ENCODE measurements around the gene MCTP1.

MCTP1 gene

GRCh38 chr5:95284572-95285408 lies at the start of gene MCTP1:
Gene MCTP1 (minus strand): TSS chr5:95285094.
- DNase-seq, result no peak

- DNase-seq, result no peak
Measured at GRCh38 chr5:95332158-95332557, 47.3 kb upstream of the MCTP1 start.

- no peak for DNase-seq
Measured at GRCh38 chr5:95331358-95331757, 46.5 kb upstream of the MCTP1 start.

- no peak for DNase-seq
Measured at GRCh38 chr5:95327211-95327610, 42.3 kb upstream of the MCTP1 start.

GRCh38 chr5:95317687-95318086 lies 32.8 kb upstream of the MCTP1 start:
- DNase-seq, result no peak

- no peak for DNase-seq
Measured at GRCh38 chr5:95317085-95317484, 32.2 kb upstream of the MCTP1 start.

GRCh38 chr5:95304711-95305110 lies 19.8 kb upstream of the MCTP1 start:
- no peak for DNase-seq

- no peak for DNase-seq
Measured at GRCh38 chr5:95298651-95299050, 13.8 kb upstream of the MCTP1 start.

- no peak for DNase-seq
Measured at GRCh38 chr5:95296291-95296690, 11.4 kb upstream of the MCTP1 start.

- DNase-seq, result no peak
Measured at GRCh38 chr5:95285409-95285755, 488 bp upstream of the MCTP1 start.

GRCh38 chr5:95283761-95284571 lies 928 bp downstream of the MCTP1 start:
- peak; percentile 8 for DNase-seq

- no peak for DNase-seq
Measured at GRCh38 chr5:95283022-95283615, 1.8 kb downstream of the MCTP1 start.

GRCh38 chr5:95281226-95281625 lies 3.7 kb downstream of the MCTP1 start:
- DNase-seq, result no peak

- DNase-seq, result no peak
Measured at GRCh38 chr5:95280401-95281095, 4.3 kb downstream of the MCTP1 start.

GRCh38 chr5:95274011-95274410 lies 10.9 kb downstream of the MCTP1 start:
- no peak for DNase-seq

- DNase-seq, result no peak
Measured at GRCh38 chr5:95272316-95272929, 12.5 kb downstream of the MCTP1 start.

GRCh38 chr5:95262933-95263660 lies 21.8 kb downstream of the MCTP1 start:
- no peak for DNase-seq

- DNase-seq, result no peak
Measured at GRCh38 chr5:95261437-95262175, 23.3 kb downstream of the MCTP1 start.

GRCh38 chr5:95256991-95257390 lies 27.9 kb downstream of the MCTP1 start:
- DNase-seq, result no peak

GRCh38 chr5:95256446-95256845 lies 28.4 kb downstream of the MCTP1 start:
- no peak for DNase-seq

- no peak for DNase-seq
Measured at GRCh38 chr5:95252801-95253200, 32.1 kb downstream of the MCTP1 start.

All from stimulated activated CD4-positive, alpha-beta T cell treated with anti-CD3 and anti-CD28 coated beads, Interleukin-4, amount 100 ng/mL, for 1 hour (primary cell).